ENCODE results near the gene PDK4.
"Not testable (repeated sequence)": the region's sequence is repeated elsewhere in the genome, so short reads cannot be mapped to it uniquely, and the experiment has no call there.

The PDK4 gene

GRCh38 chr7:95604811-95605210 is 8.5 kb upstream of the PDK4 start:
- not testable (repeated sequence) for DNase-seq (ENCODE audit: low read depth)

GRCh38 chr7:95604397-95604796 is 8.1 kb upstream of the PDK4 start:
- not testable (repeated sequence) for DNase-seq (ENCODE audit: low read depth)

GRCh38 chr7:95602421-95602820 is 6.1 kb upstream of the PDK4 start:
- no peak for DNase-seq (ENCODE audit: low read depth)

GRCh38 chr7:95601316-95601715 is 5.0 kb upstream of the PDK4 start:
- no peak for DNase-seq (ENCODE audit: low read depth)

GRCh38 chr7:95599069-95599468 is 2.8 kb upstream of the PDK4 start:
- no peak for DNase-seq (ENCODE audit: low read depth)

GRCh38 chr7:95598511-95598910 is 2.2 kb upstream of the PDK4 start:
- no peak for DNase-seq (ENCODE audit: low read depth)

GRCh38 chr7:95595746-95596197 is 544 bp downstream of the PDK4 start:
- no peak for DNase-seq (ENCODE audit: low read depth)

- DNase-seq (ENCODE audit: low read depth): no peak
Measured at GRCh38 chr7:95594185-95594584, 2.1 kb downstream of the PDK4 start.

- no peak for DNase-seq (ENCODE audit: low read depth)
Measured at GRCh38 chr7:95593343-95593742, 3.0 kb downstream of the PDK4 start.

GRCh38 chr7:95592570-95592969 is 3.7 kb downstream of the PDK4 start:
- DNase-seq (ENCODE audit: low read depth): no peak

GRCh38 chr7:95590387-95591248 is 5.7 kb downstream of the PDK4 start:
- no peak for DNase-seq (ENCODE audit: low read depth)

- DNase-seq (ENCODE audit: low read depth): no peak
Measured at GRCh38 chr7:95589766-95590165, 6.5 kb downstream of the PDK4 start.

- no peak for DNase-seq (ENCODE audit: low read depth)
Measured at GRCh38 chr7:95589031-95589430, 7.3 kb downstream of the PDK4 start.

- DNase-seq (ENCODE audit: low read depth): no peak
Measured at GRCh38 chr7:95586951-95587301, 9.4 kb downstream of the PDK4 start.

GRCh38 chr7:95585426-95585789 is 10.9 kb downstream of the PDK4 start:
- no peak for DNase-seq (ENCODE audit: low read depth)

- DNase-seq (ENCODE audit: low read depth): no peak
Measured at GRCh38 chr7:95584769-95585425, 11.4 kb downstream of the PDK4 start.

- DNase-seq (ENCODE audit: low read depth): no peak
Measured at GRCh38 chr7:95583834-95584621, 12.3 kb downstream of the PDK4 start.

- DNase-seq (ENCODE audit: low read depth): no peak
Measured at GRCh38 chr7:95582578-95583293, 13.6 kb downstream of the PDK4 start.

GRCh38 chr7:95581467-95581866 is 14.8 kb downstream of the PDK4 start:
- DNase-seq (ENCODE audit: low read depth): no peak

- no peak for DNase-seq (ENCODE audit: low read depth)
Measured at GRCh38 chr7:95579318-95579717, 17.0 kb downstream of the PDK4 start.

- no peak for DNase-seq (ENCODE audit: low read depth)
Measured at GRCh38 chr7:95578299-95578855, 17.9 kb downstream of the PDK4 start.

- no peak for DNase-seq (ENCODE audit: low read depth)
Measured at GRCh38 chr7:95577137-95577536, 19.2 kb downstream of the PDK4 start.
